Middle frontal gyrus (tissue), 1 donor: ENCODE results near the gene PODXL.
"Not testable (repeated sequence)": the region's sequence is repeated elsewhere in the genome, so short reads cannot be mapped to it uniquely, and the experiment has no call there.

Source experiments
- DNase-seq: peaks from one replicate; pipeline ENCODE4 v3.0.0-alpha.2; 2015; ENCODE audit warnings: low spot score; ENCODE audit errors: extremely low spot score

Gene PODXL

DNA sequence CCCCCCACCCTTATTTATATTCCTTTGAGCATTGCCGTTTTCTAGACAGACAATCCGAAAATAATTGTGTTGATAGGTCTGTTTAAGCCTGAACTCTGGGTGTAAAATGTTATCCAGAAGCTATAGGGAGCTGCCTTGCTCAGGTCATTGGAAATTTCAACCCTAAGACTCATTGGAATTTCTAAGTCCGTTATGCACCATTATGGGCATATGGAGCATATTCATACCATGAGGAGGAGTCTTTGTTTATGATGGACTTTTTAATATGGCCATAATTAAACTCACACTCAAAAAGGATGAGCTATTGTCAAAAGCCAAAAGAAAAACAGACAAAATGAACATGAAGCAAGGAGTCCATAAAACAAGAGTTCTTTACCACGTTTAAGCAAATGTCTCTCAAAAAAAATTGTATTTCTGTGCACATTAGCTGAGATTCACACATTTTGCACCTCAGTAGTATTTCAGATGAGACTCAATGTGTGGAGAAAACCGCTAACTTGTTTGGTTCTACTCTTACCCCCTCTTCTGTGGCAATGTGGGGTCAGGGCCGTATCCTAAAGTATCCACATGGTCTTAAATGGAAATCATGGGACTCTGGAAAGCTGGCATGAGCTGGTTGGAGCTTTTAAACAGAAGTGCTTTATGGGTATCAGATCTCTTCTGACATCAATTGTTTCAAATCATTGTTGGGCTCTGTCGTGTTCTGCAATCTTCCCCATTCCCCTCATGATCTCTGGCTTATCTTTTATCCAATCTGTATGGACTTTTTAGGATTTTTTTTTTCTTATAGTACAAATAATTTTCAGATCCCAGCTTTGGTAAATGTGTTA, 60.5 kb downstream of the PODXL start:
- DNase-seq: no peak

GRCh38 chr7:131494182-131494581, 62.2 kb downstream of the PODXL start:
- DNase-seq: no peak

DNA sequence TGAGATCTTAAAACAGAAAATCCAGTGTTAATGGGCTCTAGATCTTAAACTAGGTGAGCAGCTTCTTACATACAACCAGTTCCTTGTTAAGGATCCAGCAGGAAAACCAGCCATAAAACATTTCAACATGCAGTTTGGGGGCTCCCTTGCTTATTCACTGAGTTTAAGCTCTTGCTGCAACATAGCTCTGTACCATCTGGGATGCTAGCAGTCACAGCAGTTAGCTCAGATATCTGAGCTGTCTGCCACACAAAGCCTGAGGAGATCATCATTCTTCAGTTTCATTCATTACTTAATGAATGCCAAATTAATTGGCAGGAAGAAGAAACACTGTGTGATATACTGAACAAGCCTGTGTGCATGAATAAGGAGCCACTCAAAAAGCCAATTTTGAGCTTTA, 62.8 kb downstream of the PODXL start:
- DNase-seq: no peak

GRCh38 chr7:131493081-131493480, 63.3 kb downstream of the PODXL start:
- DNase-seq: no peak

DNA sequence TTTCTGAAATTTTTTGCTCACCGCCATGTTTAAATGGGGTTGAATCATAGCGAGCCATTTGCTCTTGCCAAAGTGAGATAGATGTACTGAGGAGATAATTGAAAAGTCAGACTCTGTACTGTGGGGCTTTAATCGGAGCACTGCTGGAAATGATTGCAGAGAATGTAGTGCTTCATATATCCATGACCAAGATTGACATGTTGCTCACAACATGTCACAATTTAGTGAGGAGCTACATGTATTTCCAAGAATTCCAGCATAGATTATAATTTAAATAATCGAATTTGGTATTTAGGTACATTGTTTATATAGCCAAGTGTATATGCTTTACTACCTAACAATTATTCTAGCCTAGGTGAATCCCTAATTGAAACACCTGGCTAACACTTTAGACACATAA, 66.5 kb downstream of the PODXL start:
- no peak for DNase-seq

DNA sequence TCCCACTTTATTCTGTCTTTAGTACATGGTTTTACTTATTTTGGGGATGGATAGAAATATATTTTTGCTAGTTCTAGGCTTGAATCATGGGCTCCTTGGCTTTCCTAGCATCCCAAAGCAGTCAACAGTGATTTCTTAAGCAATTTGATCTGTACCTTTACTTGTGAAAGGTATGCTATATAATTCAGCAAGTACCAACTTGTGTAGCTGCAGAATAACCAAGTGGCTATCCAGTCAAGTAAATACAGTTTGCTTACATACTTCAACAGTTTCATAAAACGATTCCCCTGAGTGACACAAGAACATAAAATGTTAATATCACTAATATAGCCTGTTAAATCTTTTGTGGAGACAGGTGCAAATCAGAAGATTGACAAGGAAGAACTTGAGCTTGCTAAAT, 67.2 kb downstream of the PODXL start:
- no peak for DNase-seq

DNA sequence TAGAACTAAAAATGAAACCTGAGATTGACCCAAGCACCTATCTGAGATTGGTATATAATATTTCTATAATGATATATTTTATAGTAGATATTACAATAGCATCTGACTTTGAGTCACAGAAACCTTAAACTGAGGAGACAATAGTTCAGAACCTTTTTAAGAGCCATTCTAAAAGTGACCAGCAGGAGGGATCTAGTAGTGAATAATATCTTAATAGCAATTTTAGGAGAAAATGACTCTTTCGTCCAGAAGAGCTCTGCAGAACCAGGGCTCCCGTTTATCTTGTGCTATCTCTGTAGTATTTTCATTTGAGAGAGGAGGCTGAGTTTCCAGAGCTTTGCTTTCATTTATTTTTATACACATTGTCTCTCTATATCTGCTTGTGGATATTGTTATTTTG, 68.1 kb downstream of the PODXL start:
- no peak for DNase-seq

DNA sequence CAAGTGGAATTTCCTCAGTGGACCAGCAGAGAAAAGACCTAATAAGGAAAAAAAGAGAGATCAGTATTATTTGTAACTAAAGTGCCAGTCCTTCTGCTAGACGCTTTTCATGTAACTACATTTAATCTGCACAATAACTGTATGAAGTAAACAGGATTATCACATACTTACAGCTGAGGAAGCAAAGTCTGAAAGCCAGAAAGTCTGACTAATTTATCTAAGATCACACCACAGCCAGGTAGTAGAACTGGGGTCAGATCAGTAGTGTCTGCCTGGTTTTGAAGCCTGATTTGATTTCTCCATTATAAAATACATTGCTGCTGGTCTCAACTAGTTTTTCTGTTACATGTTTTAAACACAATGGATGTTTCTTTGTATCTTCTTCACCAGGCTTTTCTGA, 69.2 kb downstream of the PODXL start:
- no peak for DNase-seq

DNA sequence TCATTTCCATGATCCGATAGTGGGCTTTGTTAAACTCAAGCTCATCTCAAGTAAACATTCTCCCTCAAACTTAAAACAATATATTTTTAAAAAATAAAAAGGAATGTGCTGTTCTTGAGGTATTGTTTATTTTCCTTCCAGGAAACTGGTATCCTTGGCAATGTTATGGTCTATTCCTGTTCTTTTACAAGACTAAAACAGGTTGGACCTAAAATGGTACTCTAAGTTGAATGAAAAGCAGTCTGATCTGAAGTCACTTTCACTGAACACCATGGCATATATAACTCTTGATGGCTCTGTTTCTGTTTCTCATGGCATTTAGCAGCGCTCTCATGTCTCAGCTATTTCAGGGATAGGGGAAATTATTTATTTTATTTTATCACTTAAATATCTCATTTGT, 70.1 kb downstream of the PODXL start:
- no peak for DNase-seq

DNA sequence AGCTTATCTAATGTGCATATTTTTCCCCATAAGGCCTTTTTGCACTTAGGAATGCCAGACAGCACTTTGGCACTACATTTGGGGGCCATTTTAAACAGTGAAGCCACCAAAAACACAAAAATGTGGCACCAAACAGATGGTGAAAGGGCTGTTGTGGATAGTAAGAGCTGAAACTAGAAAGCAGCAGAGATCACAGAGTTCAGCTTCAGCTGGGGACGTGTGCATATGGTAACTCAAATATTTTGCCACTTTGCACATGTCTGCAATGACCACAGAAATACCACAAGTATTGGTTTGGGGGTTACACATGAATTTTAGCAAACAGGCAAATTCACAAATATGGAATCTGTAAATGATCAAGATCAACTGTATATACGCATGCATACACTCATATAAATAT, 72.8 kb downstream of the PODXL start:
- DNase-seq: no peak

DNA sequence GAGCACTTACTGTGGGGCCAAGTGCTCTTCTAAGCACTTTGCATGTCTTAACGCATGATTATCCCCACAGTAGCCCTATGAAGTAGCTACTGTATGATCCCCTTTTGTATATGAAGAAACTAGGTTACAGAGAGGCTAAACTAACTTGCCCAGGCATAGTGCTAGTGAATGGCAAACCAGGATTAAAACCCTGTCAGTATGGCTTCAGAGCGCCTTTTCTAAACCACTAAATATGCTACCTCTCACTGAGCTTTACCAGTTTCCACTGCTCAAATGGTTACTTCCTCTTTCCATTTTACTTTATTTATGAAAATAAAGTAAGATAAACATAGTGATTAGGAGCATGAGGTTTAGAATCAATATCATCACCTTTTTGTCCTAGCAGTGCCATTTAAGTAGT, 73.6 kb downstream of the PODXL start:
- no peak for DNase-seq

GRCh38 chr7:131480384-131481315, 75.8 kb downstream of the PODXL start:
- no peak for DNase-seq

- DNase-seq: no peak
Measured at GRCh38 chr7:131476740-131477139, 79.7 kb downstream of the PODXL start.

DNA sequence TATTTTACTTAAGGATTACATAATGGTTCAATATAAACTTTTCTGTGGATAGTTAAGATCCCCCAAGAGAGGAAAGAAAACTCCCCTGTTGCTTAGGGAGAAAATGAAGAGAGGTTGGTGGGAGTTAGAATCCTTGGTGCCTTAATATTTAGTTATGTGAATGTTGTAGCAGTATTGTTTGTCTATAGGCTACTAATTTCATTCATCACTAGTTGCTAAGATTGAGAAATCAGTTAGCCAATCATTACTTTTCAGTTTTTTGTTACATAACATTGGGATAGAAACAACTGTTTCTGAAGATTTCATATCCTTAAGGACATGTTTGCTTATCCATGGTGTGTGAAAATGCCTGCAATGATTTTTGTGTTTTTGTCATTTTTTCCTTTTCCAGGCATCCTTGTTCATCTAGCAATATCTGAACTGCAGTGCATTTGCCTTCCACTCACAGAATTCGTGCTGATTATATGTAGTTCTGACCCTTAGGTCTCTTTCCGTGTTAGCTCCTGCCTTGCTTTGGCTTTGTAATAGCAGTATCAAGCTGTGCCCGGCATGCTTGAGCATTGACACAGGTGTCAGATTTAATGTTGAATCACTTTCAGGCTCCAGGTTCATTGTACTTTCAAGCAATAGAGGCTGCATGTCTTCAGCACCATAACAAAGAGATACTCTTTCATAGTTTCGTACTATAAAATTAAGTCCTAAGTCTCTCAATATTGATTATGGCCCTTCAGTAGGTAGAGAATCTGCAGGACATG, 85.0 kb downstream of the PODXL start:
- no peak for DNase-seq

DNA sequence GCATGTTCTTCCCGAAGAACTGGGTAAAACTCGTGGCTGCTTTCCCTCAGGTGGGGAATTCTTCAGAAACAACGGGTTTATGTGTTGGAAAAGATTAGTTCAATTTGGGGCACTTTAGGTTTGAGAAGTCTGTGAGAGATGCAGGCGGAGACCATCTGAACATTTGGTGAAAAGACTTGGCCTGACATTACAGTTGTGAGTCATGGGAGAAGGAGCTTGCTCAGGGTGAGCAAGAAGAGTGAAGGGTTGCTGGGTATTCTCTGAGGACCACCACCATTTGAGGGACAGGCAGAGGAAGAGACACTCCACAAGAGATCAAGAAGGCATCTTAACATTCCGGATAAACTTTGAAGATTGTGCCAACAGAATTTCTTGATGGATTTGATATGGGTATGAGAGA, 88.6 kb downstream of the PODXL start:
- no peak for DNase-seq

DNA sequence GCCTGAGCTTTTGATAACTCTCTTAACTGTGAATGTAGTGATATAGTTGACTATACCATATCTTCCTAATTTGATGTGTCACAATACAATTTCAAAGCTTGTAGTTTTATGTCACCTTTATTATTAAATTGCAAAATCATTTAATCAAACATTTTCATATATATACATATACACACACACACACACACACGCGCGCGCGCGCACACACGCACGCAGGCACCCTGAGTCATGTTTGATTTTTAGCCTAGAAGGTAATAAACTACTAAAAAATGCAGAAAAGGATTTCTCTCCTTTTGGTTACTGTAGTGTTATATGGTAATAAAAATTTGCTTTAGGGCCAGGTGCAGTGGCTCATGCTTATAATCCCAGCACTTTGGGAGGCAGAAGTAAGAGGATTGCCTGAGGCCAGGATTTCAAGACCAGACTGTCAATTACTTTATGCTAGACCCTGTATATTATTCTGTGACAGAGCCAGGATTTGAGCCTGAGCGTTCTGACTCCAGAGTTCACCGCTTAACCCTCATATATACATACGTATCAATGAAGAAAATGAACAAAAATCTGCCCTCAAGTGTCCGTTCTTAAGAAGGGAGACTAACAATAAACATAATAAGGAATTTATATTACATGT, 89.6 kb downstream of the PODXL start:
- DNase-seq: no peak

- DNase-seq: not testable (repeated sequence)
Measured at GRCh38 chr7:131462715-131463114, 93.7 kb downstream of the PODXL start.

DNA sequence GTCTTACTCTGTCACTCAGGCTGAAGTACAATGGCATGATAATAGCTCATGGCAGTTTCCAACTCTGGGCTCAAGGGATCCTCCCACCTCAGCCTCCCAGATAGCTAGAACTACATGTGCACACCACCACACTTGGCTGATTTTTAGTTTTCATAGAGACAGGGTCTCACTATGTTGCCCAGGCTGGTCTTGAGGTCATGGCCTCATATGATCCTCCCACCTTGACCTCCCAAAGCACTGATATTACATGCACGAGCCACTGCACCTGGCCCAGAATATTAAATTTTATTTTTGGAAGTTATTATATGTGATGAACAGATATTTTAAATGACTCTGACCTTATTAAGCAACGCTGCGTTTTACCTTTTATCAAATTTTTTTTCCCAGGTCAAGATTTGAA, 94.4 kb downstream of the PODXL start:
- no peak for DNase-seq

GRCh38 chr7:131459256-131459655, 97.2 kb downstream of the PODXL start:
- DNase-seq: no peak

DNA sequence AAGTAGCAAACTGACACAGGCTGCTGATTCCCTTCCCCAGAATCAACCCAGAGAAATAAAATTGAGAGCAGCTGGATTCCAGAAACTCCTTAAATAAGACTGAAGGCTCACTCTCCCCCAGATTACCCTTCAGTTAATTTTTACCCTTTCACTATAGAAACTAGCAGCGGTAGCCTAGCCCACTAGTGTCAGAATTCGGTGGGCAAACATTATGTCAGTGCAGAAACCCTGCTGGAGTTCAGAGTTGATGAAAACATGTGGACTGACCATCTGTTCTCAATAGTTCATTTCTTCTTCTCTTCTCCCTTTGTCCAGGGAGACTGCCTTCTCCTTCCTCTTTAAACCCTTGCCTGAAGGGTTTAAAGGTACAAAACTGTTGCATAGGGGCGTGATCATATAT, 100.1 kb downstream of the PODXL start:
- DNase-seq: no peak

- no peak for DNase-seq
Measured at GRCh38 chr7:131455546-131455945, 100.9 kb downstream of the PODXL start.
